NCI-H748 treated with DMSO at 0.1 percent for 48 hours (cell line): ENCODE measurements around the gene ENPP1.

Experiments
- DNase-seq: peaks from one replicate; lab custom pipeline; 2025; lab: John Stamatoyannopoulos, UW

The ENPP1 gene

DNA sequence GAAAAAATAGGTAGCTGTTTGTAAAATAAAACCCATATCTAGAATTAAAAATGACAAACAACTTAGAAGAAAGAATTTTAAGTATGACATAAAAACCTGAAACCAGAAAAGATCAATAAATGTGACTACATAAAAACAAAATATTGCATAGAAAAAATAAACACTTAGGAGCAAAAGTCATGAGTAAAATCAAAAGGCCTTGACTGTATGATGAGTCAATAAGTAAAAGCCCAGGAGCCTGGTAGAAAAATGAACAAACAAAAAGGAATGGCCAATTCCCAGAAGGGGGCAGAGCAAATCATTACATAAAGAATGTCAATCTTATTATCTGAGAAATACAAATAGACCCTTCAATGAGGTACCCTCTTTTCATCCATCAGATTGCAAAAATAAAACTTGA is 20.7 kb upstream of the ENPP1 start:
- no peak for DNase-seq

- no peak for DNase-seq
Measured at GRCh38 chr6:131787766-131788712, 19.8 kb upstream of the ENPP1 start.

DNA sequence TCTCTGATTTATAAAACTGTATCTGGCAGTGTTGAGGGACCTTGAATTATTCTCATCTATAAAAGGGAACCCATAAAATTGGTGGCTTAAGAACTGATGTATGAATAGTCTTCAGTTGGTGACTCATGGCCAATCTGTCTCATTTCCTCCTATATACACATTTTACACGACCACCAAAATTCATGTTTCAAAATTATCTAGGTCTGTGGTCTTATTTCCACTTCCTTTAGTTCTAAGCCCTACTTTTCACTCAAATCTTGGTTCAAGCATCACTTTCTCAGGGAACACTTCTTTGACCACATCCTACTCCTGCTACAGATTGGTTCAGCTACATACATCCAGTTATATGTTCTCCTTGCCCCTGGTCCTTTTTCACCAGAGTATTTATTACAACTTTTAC is 18.6 kb upstream of the ENPP1 start:
- DNase-seq = no peak

GRCh38 chr6:131791476-131791875 is 16.3 kb upstream of the ENPP1 start:
- DNase-seq = no peak

GRCh38 chr6:131792091-131792496 is 15.7 kb upstream of the ENPP1 start:
- no peak for DNase-seq

GRCh38 chr6:131795366-131795765 is 12.5 kb upstream of the ENPP1 start:
- no peak for DNase-seq

GRCh38 chr6:131802347-131802746 is 5.5 kb upstream of the ENPP1 start:
- no peak for DNase-seq

GRCh38 chr6:131803007-131803769 is 4.6 kb upstream of the ENPP1 start:
- no peak for DNase-seq

- DNase-seq = no peak
Measured at GRCh38 chr6:131804131-131804530, 3.7 kb upstream of the ENPP1 start.

GRCh38 chr6:131807321-131807643 is 538 bp upstream of the ENPP1 start:
- DNase-seq = no peak

DNA sequence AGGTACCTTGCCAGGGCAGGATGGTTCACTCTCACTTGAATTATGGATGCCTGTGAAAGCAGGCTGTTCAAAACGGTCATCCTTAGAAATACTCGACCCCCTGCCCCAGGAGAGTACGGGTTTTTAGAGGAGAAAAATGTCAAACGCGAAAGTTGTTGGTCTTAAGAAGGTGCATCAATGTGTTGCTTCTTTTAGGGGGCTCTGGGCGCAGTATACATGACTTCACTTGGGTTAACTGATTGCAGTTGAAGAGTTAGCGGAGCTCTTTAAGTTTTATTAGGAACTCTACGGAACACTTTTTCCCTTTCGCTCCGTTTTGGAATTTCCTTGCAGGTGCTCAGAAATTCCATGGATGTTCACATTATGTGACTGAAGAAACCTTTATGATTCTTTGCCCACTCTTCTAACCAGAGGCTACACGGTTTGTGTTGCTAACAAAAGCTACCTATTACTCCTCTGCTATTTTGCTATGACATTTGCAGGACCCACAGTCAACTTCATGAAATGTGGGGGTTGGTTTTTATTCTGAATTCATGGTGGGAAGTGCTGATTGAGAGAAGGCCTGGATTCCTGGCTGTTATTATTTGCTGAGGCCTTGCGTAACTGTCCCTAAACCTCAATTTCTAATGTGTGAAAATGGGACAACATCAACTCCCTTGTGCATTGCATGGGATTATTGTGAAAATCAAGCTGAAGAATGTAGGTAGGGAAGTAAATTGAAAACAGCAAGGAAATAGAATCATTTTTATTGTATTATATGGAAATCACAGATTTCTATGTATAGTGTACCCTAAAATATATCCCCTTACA is 845 bp downstream of the ENPP1 start:
- no peak for DNase-seq

GRCh38 chr6:131811500-131811899 is 3.7 kb downstream of the ENPP1 start:
- DNase-seq = no peak

DNA sequence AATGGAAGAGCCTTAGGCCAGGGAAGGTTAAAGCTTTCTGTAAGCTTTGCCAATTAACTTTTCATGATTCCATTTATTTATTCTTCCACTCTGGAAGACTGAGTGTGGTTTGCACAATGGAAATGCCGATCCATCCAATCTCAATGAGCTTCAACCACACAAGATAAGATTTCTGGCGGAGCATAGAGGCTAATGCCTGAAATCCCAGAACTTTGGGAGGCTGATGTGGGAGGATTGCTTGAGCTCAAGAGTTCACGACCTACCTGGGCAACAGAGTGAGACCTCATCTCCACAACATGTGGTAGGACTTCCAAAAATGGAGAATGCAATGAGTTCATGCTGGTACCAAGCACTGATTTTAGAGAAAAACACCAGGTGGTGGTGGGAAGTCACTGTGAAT is 6.2 kb downstream of the ENPP1 start:
- DNase-seq = no peak

- DNase-seq = no peak
Measured at GRCh38 chr6:131816869-131817268, 9.0 kb downstream of the ENPP1 start.

DNA sequence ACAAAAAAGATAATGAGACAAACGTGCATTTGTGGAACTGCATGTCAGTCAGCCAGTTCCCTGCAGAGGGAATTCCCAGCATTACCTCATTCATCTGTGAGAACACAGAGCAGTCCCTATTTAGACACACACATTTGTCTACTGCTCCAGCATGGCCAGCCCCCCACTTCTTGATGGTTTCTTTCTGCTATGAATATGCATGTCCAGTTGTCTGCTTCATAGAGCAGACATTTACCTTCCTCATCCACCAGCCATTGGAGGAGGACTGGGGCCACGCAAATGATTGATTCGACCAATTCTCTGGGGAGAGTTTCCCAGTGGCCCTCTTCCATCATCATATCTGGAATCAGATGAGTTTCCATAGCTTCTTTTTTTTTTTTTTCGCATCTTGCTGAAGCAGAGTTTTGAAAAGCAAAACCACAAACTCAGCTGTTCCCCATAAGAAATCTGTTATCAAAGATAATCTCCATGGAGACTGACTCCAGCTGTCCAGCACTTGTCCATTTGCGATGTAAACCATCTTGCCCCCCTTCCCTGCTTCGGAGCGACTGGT is 11.8 kb downstream of the ENPP1 start:
- DNase-seq = no peak

- DNase-seq = no peak
Measured at GRCh38 chr6:131821010-131821807, 13.4 kb downstream of the ENPP1 start.

DNA sequence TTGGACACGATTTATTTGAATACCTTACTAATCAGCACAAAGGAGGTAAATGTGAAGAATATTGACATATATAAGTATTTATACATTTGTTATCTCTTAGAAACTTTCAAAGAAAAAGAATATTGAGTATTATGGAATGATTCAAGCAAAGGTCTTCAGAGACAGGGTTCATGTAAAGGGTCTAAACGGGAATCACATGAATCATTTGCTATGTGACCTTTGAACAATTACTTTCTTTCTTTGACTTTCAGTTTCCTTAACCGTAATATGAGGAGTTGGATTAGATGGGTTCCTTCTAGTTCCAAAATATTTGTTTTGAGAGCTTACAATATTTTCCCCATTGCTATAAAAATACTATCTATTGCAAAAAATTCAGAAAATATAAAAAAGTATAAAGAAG is 14.3 kb downstream of the ENPP1 start:
- DNase-seq = no peak

DNA sequence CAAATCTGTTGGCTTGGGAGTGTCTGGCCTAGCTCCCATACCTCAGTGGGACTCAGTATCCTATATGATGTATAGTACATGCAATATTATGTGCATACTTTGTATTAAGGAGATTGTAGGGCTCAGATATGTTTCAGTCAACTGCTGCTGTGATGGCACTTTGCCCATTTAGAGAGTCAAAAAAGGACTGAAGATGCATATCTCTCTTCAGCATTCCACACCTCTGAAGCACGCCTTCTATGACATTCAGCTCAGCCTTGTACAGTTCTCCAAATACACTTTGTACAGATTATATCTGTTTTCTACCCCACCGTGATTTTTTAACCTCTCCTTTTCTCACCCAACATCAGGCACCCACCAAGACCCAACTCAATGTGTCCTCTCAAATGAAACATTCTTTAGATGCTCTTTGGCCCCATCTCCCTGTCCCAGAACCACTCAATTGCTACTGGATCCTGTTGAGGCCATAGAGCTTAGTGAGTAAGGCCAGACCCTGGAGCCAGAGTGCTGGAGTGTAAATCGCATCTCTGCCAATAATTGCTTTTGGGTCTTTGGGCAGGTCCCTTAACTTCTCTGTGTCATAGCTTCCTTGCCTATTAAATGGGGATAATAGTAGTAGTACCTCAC is 15.6 kb downstream of the ENPP1 start:
- no peak for DNase-seq

GRCh38 chr6:131825946-131826345 is 18.1 kb downstream of the ENPP1 start:
- no peak for DNase-seq

DNA sequence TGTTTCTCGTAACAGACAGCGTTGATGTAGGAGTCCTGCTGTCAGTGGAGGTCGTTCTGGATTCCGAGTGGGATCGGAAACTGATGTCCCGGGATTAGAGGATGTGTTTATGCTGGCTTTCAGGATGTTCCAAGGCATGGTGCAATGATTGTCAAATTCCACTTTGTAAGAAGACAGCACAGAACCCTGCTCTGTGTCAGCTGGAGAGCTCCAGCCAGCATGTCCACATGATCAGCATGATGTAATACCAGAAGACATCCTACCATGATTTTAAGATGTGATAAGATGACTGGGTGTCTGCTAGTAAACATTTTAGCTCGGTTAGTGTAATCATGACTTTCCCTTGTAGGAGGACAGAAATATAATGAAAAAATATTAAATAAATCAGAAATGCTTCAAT is 20.3 kb downstream of the ENPP1 start:
- no peak for DNase-seq

DNA sequence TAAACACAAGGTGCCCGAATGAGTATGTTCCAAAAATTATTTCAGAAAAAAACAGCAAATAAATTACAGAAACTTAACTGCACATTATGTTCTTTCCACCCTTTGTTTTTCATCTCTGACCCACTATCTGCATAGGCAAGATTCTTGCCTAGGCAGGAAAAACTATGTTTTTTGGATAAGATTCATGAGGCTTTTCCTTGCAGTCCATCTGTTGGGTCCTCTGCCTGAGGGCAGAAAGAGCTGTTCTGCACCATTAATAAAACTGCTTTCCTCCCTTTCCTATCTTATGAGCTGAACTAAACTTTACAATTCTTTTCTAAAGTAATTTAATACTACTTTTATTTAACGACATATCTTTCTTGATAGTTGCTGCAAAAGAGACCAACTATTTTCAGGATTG is 21.1 kb downstream of the ENPP1 start:
- no peak for DNase-seq
